Retinal pigment epithelial cell (primary cell): Measurements from ENCODE around the gene RALGAPA2.

Source experiments
- DNase-seq: peaks from one replicate; pipeline ENCODE4 v3.0.0-alpha.2; 2010; ENCODE audit warnings: low read depth
- H3K4me3 ChIP-seq: 2 replicates; pipeline ENCODE4 v1.5.1; 2011; ENCODE audit warnings: mild to moderate bottlenecking, low read length, control low read depth, moderate library complexity
- TF ChIP-seq, protein P1 (sequence below): conservative IDR thresholded peaks from 2 replicates; pipeline ENCODE4 v1.5.1; 2011; ENCODE audit warnings: low read depth, low read length, control low read depth, inconsistent platforms

The RALGAPA2 gene

DNA sequence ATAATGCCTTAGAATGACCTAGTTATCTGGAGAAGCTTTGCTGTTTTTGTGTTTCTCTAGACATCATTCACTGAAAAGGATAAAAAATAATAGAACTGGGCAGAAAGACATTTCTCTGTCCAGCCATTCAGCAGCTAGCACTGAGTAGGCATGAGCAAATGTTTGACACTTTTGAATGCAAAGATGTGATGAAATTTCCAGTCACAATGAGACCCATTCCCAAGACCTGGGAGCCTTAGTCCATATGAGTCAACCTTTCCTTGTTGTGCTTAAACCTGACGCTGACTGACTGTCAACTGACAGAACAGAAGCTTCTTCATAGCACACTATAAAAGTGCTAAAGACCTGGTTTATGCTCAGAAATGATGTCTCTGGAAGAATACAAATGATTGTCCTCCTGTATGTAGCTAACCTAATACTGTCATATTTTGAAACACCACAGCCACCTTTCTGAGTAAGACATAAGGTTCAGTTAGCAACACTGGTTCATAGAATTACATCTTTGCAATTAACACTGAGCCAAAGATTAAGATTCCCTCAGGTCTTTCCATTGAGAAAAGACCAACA lies 17.1 kb downstream of the RALGAPA2 start:
- DNase-seq = no peak
- TF ChIP-seq, protein P1, sequence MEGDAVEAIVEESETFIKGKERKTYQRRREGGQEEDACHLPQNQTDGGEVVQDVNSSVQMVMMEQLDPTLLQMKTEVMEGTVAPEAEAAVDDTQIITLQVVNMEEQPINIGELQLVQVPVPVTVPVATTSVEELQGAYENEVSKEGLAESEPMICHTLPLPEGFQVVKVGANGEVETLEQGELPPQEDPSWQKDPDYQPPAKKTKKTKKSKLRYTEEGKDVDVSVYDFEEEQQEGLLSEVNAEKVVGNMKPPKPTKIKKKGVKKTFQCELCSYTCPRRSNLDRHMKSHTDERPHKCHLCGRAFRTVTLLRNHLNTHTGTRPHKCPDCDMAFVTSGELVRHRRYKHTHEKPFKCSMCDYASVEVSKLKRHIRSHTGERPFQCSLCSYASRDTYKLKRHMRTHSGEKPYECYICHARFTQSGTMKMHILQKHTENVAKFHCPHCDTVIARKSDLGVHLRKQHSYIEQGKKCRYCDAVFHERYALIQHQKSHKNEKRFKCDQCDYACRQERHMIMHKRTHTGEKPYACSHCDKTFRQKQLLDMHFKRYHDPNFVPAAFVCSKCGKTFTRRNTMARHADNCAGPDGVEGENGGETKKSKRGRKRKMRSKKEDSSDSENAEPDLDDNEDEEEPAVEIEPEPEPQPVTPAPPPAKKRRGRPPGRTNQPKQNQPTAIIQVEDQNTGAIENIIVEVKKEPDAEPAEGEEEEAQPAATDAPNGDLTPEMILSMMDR = no peak
- no peak overlapping the region for H3K4me3 ChIP-seq

DNA sequence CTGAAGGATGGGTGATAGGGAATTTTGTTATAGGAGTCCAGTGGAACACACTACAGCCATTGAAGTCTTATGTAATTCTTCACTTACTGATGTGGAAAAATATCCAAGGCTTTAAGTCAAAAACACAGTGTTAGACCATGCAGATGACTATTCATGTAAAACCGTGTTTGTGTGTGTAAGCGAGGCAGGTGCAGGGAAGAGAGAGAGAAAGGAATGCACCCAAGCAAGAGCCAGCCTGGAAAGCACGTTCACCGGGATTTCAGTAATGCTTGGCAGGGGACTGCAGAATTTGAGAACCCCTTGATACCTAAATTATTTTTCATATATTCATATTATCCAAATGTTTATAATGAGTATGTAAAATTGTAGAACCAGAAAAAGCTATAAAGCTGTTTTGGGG lies 17.9 kb downstream of the RALGAPA2 start:
- no peak for DNase-seq
- TF ChIP-seq, protein P1 = no peak
- H3K4me3 ChIP-seq = no peak overlapping the region

DNA sequence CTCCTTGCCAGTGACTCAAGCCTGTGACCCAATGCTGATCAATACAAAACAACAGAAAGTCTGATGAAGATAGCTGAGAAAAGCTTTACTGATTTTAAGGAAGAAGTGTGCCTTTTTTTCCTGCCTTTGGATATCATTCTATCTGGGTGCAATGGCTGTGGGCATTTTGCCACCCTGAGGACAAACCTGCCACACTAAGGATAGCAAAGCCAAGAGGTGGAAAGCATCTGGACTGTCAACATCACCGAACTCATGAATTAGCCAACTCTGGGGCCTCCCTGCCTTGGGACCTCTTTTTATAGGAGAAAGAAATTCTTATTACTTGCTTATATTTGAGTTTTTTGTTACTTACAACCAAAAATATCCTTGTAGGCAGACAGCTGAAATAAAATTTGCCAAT lies 19.9 kb downstream of the RALGAPA2 start:
- no peak overlapping the region for H3K4me3 ChIP-seq
- TF ChIP-seq, protein P1 = no peak
- DNase-seq = no peak

DNA sequence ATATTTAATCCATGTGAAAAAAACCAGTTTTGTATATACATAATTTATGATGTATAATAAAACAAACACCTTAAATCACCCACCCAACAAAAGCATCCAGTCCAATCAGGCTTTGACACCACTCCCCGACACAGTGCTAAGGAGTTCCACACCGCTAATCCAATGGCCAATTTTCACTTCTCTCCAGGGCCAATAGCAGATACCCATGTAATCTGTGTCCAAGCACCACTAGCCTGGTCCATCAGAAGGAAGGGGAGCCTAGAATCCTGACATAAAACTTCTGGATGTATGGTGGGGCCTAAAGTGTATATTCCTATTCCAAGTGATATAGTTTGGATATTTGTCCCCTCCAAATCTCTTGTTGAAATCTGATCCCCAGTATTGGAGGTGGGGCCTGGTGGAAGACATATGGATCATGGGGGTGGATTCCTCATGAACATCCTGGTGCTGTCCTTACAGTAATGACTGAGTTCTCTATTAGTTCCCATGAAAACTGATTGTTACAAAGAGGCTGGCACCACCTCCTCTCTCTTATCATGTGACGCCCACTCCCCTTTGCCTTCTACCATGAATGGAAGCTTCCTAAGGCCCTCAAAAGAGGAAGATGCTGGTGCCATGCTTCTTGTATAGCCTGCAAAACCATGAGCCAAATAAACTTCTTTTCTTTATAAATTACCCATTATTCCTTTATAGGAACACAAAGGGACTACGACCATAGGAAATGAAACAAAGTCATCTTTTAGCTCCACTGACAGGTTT lies 20.8 kb downstream of the RALGAPA2 start:
- H3K4me3 ChIP-seq = no peak overlapping the region
- no peak for DNase-seq
- TF ChIP-seq, protein P1 = no peak

DNA sequence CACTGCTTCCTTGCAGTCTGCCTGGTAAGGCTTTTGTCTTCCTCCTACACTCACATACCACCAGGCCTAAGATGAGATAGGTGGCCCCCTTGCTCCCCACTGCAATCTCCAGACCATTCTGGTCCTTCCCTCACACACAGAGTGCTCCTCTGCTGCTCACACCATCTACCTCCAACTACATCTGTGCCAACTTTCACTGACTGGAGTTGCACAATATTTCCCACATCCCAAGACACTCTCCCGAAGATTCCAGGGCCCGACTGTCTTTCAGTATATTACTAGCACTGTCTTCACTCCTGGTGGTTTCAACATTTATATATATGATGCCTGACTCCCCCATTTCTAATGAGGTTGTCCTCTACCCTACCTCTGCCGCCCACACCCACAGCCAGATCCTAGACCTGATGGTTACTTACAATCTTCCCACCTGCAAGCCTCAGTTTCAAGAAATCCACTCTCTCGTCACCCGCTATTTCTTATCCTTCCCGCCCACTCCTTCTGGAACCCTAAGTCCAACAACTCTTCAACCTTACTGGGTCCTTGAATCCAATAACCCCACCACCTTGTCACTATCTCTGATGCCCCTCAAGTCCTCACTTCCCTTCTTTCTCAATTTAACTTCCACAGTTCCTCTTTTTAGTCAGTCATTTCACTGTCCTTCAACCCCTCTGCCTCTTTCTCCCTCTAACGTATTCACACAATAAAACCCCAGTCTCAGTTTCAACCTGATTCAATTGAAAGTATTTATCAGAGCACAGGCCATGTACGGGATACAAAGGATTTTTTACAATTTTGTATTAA lies 21.6 kb downstream of the RALGAPA2 start:
- no peak overlapping the region for H3K4me3 ChIP-seq
- DNase-seq = no peak
- TF ChIP-seq, protein P1 = no peak

DNA sequence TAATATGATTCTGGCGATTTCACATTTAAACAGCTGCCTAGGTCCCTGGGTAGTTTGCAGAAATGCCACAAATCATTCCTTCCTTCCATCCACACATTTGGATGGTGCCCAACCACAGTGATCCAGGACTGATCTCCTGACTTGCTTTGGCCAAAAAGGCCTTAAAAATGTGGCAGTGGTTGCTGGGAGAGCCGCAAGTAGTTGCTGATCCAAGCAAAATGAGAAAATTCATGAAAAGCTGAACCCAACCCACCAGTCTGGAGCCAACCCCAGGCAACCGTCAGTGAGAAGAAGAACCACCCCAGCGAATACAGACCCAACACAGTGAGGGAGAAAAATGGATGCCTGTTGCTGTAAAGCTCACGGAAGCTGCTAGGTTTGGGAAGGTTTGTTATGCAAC lies 25.1 kb downstream of the RALGAPA2 start:
- TF ChIP-seq, protein P1 = no peak
- no peak overlapping the region for H3K4me3 ChIP-seq
- no peak for DNase-seq
